ENCODE results near the gene ISLR2. TPM values are rescaled to one million over a fixed set of nuclear protein-coding genes. Genes with fewer than 3 reads are reported as not detected.

ISLR2 gene
- total RNA-seq, 1 experiment from 2014 or later, result 8.9 TPM

DNA sequence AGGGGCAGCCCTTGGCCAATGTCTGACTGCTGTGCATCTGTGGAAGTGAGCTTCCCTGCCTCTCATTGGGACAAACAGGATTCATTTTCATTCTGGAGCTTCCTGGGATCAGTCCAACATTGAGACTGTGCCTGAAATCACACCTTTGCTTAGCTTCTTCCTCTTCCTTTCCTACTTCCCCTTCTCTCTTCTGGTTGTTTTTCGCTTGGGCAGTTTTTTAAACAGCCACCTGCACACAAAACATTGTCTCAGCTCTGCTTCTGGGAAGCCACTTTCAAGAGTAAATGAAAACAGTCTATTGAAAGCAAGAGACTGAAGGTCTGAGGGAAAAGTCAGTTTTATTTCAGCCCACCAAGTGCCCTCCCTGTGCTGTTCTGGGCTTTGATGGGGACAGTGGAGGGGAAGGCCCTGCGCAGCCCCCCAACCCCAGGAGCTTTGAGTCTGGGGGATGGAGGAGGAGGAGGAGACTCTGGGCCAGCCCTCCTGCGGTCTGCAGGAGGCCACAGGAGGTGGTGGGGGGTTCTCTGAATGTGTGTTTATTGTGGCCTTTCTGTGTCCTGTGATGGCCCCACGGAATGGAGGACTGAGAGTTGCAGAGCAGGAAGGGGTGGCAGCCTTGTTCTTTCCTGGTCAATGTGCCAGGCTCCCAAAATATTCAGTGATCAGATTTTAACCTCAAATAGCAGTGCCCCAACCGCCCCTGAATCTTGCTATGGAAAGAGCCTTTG lies 7.8 kb upstream of the ISLR2 start:
- CTCF ChIA-PET, result interaction anchor here (0.8 to 3.3 kb wide), 13 partner anchors 9 to 200 kb away, joined by 3 to 26 read pairs (median 5); partner anchors contain the start of gene STRA6
- Mint-ChIP-seq H3K36me3 (peaks cover 9% of the 10 kb centered on the region), H3K27me3 (ENCODE audit: low read depth) (peaks cover 31% of the 10 kb centered on the region), H3K9me3 (peaks cover 9% of the 10 kb centered on the region), H3K27ac (peak overlapping the region; percentile 50; the same call in 1 of the 2 replicates), H3K4me3 (no peak overlapping the region), H3K4me1 (peaks cover 60% of the 10 kb centered on the region)
- TF ChIP-seq, protein P1, sequence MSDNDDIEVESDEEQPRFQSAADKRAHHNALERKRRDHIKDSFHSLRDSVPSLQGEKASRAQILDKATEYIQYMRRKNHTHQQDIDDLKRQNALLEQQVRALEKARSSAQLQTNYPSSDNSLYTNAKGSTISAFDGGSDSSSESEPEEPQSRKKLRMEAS (CRISPR knock-in tag; IDR thresholded peaks at IDR 0.05), result no peak
- TF ChIP-seq ZNF416 (CRISPR knock-in tag; IDR thresholded peaks at IDR 0.05) (no peak), MXD4 (CRISPR knock-in tag; IDR thresholded peaks at IDR 0.05; ENCODE audit: borderline replicate concordance) (no peak), ATF1 (CRISPR knock-in tag; IDR thresholded peaks at IDR 0.05) (no peak), GRHL2 (CRISPR knock-in tag; IDR thresholded peaks at IDR 0.05; ENCODE audit: insufficient replicate concordance, severe bottlenecking) (no peak), MYBL2 (CRISPR knock-in tag; IDR thresholded peaks at IDR 0.05) (no peak)
- TF ChIP-seq, protein P2, sequence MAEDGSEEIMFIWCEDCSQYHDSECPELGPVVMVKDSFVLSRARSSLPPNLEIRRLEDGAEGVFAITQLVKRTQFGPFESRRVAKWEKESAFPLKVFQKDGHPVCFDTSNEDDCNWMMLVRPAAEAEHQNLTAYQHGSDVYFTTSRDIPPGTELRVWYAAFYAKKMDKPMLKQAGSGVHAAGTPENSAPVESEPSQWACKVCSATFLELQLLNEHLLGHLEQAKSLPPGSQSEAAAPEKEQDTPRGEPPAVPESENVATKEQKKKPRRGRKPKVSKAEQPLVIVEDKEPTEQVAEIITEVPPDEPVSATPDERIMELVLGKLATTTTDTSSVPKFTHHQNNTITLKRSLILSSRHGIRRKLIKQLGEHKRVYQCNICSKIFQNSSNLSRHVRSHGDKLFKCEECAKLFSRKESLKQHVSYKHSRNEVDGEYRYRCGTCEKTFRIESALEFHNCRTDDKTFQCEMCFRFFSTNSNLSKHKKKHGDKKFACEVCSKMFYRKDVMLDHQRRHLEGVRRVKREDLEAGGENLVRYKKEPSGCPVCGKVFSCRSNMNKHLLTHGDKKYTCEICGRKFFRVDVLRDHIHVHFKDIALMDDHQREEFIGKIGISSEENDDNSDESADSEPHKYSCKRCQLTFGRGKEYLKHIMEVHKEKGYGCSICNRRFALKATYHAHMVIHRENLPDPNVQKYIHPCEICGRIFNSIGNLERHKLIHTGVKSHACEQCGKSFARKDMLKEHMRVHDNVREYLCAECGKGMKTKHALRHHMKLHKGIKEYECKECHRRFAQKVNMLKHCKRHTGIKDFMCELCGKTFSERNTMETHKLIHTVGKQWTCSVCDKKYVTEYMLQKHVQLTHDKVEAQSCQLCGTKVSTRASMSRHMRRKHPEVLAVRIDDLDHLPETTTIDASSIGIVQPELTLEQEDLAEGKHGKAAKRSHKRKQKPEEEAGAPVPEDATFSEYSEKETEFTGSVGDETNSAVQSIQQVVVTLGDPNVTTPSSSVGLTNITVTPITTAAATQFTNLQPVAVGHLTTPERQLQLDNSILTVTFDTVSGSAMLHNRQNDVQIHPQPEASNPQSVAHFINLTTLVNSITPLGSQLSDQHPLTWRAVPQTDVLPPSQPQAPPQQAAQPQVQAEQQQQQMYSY (CRISPR knock-in tag; IDR thresholded peaks at IDR 0.05), result no peak
- TF ChIP-seq, protein P3, sequence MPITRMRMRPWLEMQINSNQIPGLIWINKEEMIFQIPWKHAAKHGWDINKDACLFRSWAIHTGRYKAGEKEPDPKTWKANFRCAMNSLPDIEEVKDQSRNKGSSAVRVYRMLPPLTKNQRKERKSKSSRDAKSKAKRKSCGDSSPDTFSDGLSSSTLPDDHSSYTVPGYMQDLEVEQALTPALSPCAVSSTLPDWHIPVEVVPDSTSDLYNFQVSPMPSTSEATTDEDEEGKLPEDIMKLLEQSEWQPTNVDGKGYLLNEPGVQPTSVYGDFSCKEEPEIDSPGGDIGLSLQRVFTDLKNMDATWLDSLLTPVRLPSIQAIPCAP (CRISPR knock-in tag; IDR thresholded peaks at IDR 0.05), result no peak
- TF ChIP-seq, protein P4, sequence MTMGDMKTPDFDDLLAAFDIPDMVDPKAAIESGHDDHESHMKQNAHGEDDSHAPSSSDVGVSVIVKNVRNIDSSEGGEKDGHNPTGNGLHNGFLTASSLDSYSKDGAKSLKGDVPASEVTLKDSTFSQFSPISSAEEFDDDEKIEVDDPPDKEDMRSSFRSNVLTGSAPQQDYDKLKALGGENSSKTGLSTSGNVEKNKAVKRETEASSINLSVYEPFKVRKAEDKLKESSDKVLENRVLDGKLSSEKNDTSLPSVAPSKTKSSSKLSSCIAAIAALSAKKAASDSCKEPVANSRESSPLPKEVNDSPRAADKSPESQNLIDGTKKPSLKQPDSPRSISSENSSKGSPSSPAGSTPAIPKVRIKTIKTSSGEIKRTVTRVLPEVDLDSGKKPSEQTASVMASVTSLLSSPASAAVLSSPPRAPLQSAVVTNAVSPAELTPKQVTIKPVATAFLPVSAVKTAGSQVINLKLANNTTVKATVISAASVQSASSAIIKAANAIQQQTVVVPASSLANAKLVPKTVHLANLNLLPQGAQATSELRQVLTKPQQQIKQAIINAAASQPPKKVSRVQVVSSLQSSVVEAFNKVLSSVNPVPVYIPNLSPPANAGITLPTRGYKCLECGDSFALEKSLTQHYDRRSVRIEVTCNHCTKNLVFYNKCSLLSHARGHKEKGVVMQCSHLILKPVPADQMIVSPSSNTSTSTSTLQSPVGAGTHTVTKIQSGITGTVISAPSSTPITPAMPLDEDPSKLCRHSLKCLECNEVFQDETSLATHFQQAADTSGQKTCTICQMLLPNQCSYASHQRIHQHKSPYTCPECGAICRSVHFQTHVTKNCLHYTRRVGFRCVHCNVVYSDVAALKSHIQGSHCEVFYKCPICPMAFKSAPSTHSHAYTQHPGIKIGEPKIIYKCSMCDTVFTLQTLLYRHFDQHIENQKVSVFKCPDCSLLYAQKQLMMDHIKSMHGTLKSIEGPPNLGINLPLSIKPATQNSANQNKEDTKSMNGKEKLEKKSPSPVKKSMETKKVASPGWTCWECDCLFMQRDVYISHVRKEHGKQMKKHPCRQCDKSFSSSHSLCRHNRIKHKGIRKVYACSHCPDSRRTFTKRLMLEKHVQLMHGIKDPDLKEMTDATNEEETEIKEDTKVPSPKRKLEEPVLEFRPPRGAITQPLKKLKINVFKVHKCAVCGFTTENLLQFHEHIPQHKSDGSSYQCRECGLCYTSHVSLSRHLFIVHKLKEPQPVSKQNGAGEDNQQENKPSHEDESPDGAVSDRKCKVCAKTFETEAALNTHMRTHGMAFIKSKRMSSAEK (CRISPR knock-in tag; IDR thresholded peaks at IDR 0.05; ENCODE audit: borderline replicate concordance), result no peak
- TF ChIP-seq, protein P5, sequence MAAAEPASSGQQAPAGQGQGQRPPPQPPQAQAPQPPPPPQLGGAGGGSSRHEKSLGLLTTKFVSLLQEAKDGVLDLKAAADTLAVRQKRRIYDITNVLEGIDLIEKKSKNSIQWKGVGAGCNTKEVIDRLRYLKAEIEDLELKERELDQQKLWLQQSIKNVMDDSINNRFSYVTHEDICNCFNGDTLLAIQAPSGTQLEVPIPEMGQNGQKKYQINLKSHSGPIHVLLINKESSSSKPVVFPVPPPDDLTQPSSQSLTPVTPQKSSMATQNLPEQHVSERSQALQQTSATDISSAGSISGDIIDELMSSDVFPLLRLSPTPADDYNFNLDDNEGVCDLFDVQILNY (CRISPR knock-in tag; IDR thresholded peaks at IDR 0.05), result no peak
- TF ChIP-seq, protein P6, sequence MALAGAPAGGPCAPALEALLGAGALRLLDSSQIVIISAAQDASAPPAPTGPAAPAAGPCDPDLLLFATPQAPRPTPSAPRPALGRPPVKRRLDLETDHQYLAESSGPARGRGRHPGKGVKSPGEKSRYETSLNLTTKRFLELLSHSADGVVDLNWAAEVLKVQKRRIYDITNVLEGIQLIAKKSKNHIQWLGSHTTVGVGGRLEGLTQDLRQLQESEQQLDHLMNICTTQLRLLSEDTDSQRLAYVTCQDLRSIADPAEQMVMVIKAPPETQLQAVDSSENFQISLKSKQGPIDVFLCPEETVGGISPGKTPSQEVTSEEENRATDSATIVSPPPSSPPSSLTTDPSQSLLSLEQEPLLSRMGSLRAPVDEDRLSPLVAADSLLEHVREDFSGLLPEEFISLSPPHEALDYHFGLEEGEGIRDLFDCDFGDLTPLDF (CRISPR knock-in tag; IDR thresholded peaks at IDR 0.05), result no peak
- TF ChIP-seq, protein P7, sequence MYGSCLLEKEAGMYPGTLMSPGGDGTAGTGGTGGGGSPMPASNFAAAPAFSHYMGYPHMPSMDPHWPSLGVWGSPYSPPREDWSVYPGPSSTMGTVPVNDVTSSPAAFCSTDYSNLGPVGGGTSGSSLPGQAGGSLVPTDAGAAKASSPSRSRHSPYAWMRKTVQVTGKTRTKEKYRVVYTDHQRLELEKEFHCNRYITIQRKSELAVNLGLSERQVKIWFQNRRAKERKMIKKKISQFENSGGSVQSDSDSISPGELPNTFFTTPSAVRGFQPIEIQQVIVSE (CRISPR knock-in tag; IDR thresholded peaks at IDR 0.05; ENCODE audit: borderline replicate concordance), result no peak
- DNase-seq (ENCODE audit: low spot score) (no peak), ATAC-seq (no peak)
- POLR2A ChIA-PET, result no interaction called here

All from WTC11 (cell line).